ENCODE measurements around the gene RALGAPB. TPM values are rescaled to one million over a fixed set of nuclear protein-coding genes. Genes with fewer than 3 reads are reported as not detected.

Gene RALGAPB
- total and polyA plus RNA-seq, 2 of the 13 experiments (the other 11 are each of a cell fraction or from before 2014, with no cell fraction given): 17.6 to 30.6 TPM

DNA sequence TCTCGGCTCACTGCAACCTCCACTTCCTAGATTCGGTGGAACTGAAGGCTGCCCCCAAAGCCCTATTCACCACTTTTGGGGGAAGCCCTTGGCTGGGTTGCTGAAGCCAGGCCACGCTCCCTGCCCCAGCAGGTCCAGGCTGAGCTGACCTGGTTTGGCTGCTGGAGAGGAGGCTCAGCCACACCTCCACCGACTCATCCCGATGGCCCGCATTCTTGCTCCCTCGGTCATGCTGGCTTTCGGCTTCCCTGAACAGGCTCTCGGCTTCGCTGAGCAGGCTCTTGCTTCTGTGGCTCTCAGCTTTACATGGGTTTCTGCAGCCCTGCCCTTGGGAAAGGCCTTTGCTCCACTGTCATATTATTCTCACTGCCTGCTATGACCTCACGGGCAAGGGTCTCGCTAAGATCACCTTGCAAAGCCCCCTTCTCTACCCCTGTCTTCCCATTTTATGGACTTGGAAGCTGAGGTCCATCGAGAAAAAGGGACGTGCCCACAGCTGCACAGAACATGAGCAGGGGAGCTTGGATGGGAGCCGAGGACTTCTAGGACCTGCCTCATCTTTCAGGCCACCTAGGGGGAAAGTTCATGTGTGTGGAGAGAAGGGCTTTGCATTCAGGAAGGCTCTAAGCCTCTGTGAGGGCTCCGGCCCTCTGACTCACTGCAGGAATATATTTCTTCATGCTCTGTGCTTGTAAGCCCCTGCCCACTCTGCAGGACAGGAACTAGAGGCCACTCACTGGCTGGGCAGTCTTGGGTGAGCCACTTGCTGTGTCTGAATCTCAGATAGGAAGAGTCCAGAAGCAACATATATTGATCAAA is 144.6 kb downstream of the RALGAPB start (continued):
- TF ChIP-seq, protein P1, sequence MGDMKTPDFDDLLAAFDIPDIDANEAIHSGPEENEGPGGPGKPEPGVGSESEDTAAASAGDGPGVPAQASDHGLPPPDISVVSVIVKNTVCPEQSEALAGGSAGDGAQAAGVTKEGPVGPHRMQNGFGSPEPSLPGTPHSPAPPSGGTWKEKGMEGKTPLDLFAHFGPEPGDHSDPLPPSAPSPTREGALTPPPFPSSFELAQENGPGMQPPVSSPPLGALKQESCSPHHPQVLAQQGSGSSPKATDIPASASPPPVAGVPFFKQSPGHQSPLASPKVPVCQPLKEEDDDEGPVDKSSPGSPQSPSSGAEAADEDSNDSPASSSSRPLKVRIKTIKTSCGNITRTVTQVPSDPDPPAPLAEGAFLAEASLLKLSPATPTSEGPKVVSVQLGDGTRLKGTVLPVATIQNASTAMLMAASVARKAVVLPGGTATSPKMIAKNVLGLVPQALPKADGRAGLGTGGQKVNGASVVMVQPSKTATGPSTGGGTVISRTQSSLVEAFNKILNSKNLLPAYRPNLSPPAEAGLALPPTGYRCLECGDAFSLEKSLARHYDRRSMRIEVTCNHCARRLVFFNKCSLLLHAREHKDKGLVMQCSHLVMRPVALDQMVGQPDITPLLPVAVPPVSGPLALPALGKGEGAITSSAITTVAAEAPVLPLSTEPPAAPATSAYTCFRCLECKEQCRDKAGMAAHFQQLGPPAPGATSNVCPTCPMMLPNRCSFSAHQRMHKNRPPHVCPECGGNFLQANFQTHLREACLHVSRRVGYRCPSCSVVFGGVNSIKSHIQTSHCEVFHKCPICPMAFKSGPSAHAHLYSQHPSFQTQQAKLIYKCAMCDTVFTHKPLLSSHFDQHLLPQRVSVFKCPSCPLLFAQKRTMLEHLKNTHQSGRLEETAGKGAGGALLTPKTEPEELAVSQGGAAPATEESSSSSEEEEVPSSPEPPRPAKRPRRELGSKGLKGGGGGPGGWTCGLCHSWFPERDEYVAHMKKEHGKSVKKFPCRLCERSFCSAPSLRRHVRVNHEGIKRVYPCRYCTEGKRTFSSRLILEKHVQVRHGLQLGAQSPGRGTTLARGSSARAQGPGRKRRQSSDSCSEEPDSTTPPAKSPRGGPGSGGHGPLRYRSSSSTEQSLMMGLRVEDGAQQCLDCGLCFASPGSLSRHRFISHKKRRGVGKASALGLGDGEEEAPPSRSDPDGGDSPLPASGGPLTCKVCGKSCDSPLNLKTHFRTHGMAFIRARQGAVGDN (CRISPR knock-in tag; IDR thresholded peaks at IDR 0.05): peak; percentile 34

DNA sequence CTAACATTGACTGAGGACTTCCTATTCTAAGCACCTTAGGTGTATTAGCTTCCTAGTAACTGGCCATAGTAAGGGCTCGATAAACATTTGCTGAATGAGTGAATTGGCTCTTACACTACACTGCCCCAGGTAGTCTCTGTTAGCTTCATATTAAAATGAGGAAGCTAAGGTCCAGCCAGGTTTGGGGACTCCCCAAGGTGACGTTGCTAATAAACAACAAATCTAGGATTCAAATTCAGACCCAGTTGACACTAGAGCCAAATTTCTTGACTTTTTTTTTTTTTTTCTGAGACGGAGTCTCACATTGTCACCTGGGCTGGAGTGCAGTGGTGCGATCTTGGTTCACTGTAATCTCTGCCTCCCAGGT is 145.2 kb downstream of the RALGAPB start:
- POLR2A ChIA-PET: interaction anchor here (0.8 kb wide), 1 partner anchor 19 kb away, joined by 3 read pairs; no protein-coding TSS in a partner anchor
- no peak for TF ChIP-seq POGK (CRISPR knock-in tag; conservative IDR thresholded peaks at IDR 0.05)
- TF ChIP-seq ZNF318 (CRISPR knock-in tag; IDR thresholded peaks at IDR 0.05): no peak
- TF ChIP-seq SP4 (CRISPR knock-in tag; IDR thresholded peaks at IDR 0.05): no peak
- no peak for TF ChIP-seq NR2C2 (CRISPR knock-in tag; IDR thresholded peaks at IDR 0.05; ENCODE audit: borderline replicate concordance)

More for the DNA sequence above, 145.2 kb downstream of the RALGAPB start:
- H3K27ac ChIP-seq (ENCODE audit: extremely low read length, insufficient read depth, low read length): no peak overlapping the region
- 86% methylated on average over 4 of the region's 4 CpGs for WGBS (ENCODE audit: low lambda C conversion rate)
- intact Hi-C loops (cut with micrococcal nuclease; ENCODE audit: unreplicated experiment) (no loop called here), in situ Hi-C loops (cut with HindIII; ENCODE audit: extremely low pct_ligation_motif_present, low pct_unique_long_range_greater_than_20kb) (no loop called here)
- no peaks in the 10 kb centered on the region for H3K9me3 ChIP-seq (ENCODE audit: low read length)
- no peaks in the 10 kb centered on the region for H4K20me1 ChIP-seq (ENCODE audit: insufficient read depth, low read length)
- peaks cover 10% of the 10 kb centered on the region for H3K4me1 ChIP-seq (ENCODE audit: insufficient read depth, low read length)
- H3K9ac ChIP-seq (ENCODE audit: insufficient read depth, low read depth, low read length): no peak overlapping the region
- FAIRE-seq (no peak), ATAC-seq (no peak), DNase-seq (ENCODE audit: low spot score) (no peak)
- CTCF ChIA-PET (ENCODE audit: low intra/inter-chr PET ratio, low total read pairs): no interaction called here
- H3K79me2 ChIP-seq (ENCODE audit: insufficient read depth, low read length): no peaks in the 10 kb centered on the region
- H3K4me2 ChIP-seq (ENCODE audit: low read depth, low read length): no peak overlapping the region
- no peak overlapping the region for H3K4me3 ChIP-seq (replicated peaks in 1 of 3; ENCODE audit: insufficient read depth in 1 of 3, low read depth in 2 of 3, low read length in 3 of 3)
- BruUV-seq (replicated peaks): no TSS peak
- peaks cover 2 to 47% of the 10 kb centered on the region in 2 experiments for H3K27me3 ChIP-seq (ENCODE audit: control insufficient read depth in 1 of 2, insufficient read depth in 2 of 2, low read length in 2 of 2)
- H2AFZ ChIP-seq (ENCODE audit: low read length): no peak overlapping the region
- no peaks in the 10 kb centered on the region for H3K36me3 ChIP-seq (replicated peaks in 1 of 2; ENCODE audit: control insufficient read depth in 1 of 2, insufficient read depth in 2 of 2, low read length in 2 of 2)
